Jurkat, Clone E6-1 (cell line): ENCODE results near the gene AMBP.

Source experiments
- DNase-seq: peaks from one replicate; pipeline ENCODE4 v3.0.0-alpha.2; 2011; ENCODE audit warnings: low read depth, low spot score
- H3K4me3 ChIP-seq: 2 replicates; pipeline ENCODE4 v1.5.1; 2011; ENCODE audit warnings: mild to moderate bottlenecking, low read length, control low read depth, moderate library complexity

AMBP gene

GRCh38 chr9:114037961-114038723 lies 40.0 kb downstream of the AMBP start:
- no peak overlapping the region for H3K4me3 ChIP-seq
- no peak for DNase-seq

DNA sequence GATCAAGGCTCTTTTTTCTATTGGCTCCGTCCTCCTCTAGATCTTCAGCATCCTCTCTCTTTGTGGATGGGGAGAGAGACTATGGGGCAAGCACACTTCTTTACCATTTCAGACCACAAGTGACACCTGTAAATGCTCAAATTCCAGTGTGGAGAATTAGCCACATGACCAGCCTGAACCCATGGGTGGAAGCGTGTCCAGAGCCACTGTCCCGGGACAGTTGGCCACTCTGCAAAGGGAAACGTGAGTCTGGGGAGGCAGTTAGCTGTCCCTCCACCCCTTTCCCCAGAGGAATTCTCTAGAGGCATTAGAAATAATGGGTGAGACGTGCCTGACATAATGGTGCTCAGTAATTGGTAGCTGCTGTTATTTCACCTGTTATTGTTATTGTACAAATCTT lies 40.9 kb downstream of the AMBP start:
- no peak overlapping the region for H3K4me3 ChIP-seq
- no peak for DNase-seq

DNA sequence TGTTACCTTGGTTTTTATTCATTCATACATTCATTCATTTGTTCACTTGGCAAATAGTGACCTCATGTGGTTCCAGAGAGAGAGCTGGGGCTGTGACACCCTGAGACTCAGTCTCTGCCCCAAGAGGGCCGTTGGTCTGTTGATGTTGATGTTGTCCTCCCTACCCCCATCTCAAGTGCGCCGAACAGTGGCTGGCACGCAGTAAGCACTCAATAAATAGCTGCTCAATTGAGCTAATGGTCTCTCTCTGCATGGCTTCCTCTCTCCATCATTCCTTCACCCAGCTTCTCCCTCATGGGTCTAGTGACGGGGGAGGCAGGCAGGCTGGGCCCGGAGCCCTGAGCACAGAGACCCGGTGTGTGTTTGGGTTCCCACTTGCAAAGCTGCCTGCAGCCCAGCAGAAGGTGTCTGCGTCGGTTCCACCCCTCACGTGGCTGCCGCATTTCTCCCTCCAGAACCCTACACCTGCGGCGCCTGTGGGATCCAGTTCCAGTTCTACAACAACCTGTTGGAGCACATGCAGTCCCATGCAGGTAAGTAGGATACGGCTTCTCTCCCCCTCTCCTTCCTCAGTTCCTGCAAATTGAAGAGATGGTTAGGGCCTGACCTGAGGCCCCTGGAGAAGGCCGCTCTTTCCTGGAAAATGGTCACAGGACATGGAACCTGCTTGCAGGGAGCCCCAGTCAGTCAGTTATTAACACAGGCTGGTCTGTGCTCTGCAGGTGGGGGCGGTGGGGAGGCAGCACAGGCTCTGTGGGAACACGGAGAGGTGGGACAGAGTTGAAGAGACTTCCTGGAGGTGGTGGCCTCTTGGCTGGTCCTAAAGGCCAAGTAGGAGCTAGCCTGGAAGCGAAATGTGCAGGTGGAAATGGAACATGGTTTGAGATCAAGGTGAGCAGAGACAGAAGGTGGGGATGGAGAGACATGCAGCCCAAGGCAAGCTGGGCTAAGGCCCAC lies 42.0 kb downstream of the AMBP start:
- DNase-seq = no peak
- no peak overlapping the region for H3K4me3 ChIP-seq

DNA sequence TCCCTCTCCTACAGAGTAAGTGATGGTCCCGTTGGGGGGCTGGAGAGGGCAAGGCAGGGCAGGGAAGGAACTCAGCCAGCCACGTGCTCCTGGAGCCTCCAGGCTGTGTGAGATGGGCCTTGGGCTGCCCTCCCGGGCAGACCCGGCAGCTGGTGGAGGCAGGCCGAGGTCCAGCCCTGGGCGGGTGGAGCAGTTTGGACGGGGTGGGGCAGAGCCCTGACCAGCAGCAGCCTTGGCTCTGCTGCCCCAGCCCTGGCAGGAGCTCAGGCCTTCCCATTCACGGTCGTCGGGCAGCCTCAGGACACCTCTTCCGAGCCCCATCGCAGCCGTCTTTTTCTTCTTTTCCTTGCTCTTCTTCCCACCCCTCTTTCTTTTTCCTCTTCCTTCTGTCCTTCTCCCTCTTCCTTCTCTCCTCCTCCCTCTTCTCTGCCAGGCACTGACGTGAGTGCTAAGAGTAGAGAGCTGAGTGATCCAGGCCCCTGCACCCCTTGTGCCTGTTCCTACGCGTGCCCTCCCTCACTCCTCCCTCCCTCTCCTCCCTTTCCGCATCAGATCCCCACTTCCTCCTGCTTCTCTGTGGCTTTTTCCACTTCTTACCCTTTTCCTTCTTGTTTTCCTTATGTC lies 42.8 kb downstream of the AMBP start:
- no peak for DNase-seq
- no peak overlapping the region for H3K4me3 ChIP-seq

- no peak for DNase-seq
- H3K4me3 ChIP-seq = no peak overlapping the region
Observed at GRCh38 chr9:114034661-114035062, 43.4 kb downstream of the AMBP start.

DNA sequence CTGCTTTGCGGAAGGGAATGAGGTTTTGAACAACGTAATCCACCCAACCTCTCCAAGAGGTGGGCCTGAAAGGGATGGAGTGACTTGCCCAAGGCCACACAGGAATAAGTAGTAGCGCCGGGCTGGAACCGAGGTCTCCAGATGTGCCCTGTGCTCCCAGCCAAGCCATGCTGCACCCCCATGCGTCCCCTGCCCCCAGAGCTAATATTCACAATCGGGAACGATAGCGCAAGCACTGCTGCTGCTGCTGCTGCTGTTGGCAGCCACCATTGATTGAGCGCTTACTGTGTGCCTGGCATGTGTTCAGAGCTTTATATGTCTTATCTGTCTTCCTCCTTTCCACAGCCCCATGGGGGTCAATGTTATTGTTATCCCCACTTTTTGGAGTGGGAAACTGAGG lies 43.9 kb downstream of the AMBP start:
- no peak overlapping the region for H3K4me3 ChIP-seq
- no peak for DNase-seq

DNA sequence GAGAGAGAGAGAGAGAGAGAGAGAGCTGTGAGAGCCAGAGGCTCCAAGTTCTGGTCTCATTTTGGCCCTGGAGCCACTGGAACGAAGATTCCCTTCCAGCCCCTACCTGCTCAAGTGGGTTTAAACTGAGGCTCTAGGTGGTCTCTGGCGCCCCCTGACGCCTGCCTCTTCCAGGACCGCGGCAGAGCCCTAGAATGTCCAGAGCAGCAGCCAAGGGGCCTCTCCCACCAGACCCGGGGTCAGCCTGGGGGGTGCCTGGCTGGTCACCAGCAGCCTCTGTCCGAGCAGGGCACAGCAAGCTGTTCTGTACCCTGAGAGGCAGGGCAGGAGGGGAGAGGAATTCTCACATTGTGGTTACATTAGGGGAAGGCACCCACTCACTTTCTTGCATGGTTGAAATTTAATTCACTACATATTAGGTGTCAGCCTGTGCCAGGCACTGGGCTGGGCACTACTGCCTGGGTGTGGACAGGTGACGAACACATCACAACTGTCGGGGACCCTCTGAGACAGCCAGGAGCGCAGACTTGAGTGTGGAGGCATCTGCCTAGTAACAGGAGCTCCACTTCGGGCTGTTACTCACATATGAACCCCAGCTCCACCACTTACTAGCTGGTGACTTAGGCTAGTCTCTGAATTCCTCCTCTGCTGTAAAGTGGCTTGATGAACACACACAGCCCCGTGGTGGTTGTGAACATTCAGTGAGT lies 44.5 kb downstream of the AMBP start:
- no peak overlapping the region for H3K4me3 ChIP-seq
- DNase-seq = no peak

- H3K4me3 ChIP-seq = no peak overlapping the region
- DNase-seq = no peak
Observed at GRCh38 chr9:114031948-114032840, 45.9 kb downstream of the AMBP start.

- DNase-seq = no peak
- H3K4me3 ChIP-seq = no peak overlapping the region
Observed at GRCh38 chr9:114031037-114031630, 47.0 kb downstream of the AMBP start.

- H3K4me3 ChIP-seq = no peak overlapping the region
- no peak for DNase-seq
Observed at GRCh38 chr9:114030364-114030763, 47.7 kb downstream of the AMBP start.

DNA sequence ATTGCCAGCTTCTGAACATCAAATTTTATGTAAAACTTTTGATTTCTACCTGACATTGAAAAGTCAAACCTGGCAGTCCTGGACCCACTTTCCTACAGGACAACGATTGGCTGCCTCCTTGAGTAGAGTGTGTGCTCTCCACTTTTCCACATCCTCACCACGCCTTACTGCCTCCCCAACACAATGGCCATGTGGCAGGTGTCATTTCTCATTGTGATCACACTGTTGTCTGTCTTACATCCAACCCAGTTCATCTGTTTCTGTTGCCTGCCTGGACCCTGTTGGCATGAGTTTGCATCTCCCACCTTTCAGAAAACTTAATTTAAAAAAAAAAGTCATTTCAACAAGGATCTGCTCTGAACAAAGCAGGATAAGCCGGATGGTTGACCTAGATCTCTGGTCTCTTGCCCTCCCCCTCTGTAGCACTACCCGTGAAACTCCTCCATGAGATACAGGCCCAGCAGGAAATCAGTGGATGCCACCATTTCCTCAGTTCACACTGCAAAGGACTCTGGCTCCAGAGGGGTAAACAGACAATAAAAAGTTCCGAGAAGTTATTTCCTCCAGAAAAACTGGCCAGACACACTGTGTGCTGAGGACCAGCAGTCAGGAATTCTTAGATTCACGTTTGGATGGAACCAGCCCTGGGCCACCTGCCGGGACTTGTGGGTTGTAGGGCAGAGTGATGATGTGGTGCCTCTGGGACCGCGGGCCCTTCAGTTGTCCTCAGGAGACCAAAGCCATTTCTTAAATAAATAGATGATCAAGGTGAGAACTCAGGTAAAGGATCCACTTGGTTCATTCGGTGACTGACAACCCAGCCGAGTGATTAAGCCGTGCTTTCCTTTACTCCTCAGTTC lies 48.6 kb downstream of the AMBP start:
- no peak overlapping the region for H3K4me3 ChIP-seq
- no peak for DNase-seq

- DNase-seq = no peak
- no peak overlapping the region for H3K4me3 ChIP-seq
Observed at GRCh38 chr9:114028646-114029045, 49.5 kb downstream of the AMBP start.

DNA sequence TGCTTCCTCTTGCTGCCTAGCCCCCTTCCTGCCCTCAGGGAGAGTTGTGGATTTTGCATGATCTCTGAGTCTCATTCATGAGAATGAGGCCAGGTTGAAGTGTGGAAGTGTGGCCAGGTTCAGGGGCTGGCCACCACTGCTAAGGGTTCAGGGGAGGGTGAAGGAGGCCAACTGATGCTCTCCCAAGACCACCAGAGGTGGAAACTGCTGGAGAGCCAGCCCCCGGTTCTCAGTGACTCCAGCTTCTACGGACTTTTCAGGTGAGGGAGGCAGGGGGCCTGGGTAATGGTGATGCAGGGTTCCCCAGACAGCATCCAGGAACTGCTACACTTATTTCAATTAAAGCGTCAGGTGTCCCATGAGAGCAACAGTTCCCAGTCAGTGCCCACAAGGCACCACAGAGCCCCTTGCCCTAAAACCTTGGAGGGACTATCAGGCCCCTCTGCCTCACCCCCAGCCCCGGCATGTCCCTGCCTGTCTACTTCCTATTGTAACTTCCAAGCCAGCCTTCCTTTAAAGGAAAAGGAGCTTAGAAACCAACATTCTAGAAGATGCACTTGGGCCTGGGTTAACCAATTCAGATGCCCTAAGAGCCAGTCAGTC lies 50.1 kb downstream of the AMBP start:
- no peak for DNase-seq
- no peak overlapping the region for H3K4me3 ChIP-seq

- no peak overlapping the region for H3K4me3 ChIP-seq
- DNase-seq = no peak
Observed at GRCh38 chr9:114027159-114027862, 50.8 kb downstream of the AMBP start.

DNA sequence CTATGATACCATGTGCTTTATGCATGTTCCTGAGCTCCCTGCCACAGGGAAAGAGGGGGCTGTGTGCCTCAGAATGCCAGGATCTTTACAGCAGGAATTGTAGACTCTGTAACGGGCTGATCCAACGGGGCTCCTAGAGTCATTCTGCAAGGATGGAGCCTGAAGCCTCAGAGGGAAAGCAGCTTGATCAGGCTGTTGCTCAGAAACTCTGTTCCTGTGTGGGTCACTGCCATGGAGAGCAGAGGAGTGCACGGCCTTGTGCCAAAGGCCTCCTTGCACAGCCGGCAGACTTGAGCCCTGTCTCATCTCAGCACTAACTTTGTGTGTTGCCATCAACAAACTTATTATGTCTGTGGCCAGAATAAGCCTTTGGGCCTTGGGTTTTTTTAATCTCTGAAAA lies 51.8 kb downstream of the AMBP start:
- no peak overlapping the region for H3K4me3 ChIP-seq

DNA sequence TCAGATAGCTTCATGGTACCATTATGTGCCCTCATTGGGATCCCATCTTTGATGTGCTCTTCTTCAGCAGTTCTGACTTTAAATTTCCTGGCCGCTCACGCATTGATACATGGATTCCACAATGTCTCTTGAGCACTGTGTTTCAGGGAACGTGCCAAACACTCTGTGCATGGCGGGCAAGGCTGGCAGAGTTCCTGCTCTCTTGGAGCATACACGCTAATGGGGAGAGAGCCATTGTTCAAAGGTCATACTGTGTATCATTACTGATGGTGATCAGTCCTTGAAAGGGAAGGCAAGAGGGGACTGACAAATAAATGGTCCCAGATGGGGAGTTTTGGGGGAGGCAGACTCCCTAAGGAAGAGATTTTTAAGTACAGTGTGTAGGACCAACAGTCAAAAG lies 52.3 kb downstream of the AMBP start:
- DNase-seq = no peak
- no peak overlapping the region for H3K4me3 ChIP-seq

More for the DNA sequence above, 51.8 kb downstream of the AMBP start:
- no peak for DNase-seq
